ENCODE measurements around the gene CCP110.
"Not testable (repeated sequence)": the region's sequence is repeated elsewhere in the genome, so short reads cannot be mapped to it uniquely, and the experiment has no call there.

DNA sequence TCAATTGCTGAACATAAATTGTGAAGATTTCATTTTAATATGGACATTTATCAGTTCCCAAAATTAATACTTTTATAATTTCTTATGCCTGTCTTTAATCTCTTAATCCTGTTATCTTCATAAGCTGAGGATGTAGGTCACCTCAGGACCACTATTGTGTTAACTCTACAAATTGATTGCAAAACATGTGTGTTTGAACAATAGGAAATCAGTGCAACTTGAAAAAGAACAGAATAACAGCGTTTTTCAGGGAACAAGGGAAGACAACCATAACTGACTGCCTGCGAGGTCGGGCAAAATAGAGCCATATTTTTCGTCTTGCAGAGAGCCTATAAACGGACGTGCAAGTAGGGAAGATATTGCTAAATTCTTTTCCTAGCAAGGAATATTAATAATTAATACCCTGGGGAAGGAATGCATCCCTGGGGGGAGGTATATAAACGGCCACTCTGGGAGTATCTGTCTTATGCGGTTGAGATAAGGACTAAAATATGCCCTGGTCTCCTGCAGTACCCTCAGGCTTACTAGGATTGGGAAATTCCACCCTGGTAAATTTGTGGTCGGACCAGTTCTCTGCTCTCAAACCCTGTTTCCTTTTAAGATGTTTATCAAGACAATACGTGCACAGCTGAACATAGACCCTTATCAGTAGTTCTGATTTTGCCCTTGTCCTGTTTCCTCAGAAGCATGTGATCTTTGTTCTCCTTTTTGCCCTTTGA is 19.7 kb downstream of the CCP110 start:
- TF ChIP-seq, protein P1, sequence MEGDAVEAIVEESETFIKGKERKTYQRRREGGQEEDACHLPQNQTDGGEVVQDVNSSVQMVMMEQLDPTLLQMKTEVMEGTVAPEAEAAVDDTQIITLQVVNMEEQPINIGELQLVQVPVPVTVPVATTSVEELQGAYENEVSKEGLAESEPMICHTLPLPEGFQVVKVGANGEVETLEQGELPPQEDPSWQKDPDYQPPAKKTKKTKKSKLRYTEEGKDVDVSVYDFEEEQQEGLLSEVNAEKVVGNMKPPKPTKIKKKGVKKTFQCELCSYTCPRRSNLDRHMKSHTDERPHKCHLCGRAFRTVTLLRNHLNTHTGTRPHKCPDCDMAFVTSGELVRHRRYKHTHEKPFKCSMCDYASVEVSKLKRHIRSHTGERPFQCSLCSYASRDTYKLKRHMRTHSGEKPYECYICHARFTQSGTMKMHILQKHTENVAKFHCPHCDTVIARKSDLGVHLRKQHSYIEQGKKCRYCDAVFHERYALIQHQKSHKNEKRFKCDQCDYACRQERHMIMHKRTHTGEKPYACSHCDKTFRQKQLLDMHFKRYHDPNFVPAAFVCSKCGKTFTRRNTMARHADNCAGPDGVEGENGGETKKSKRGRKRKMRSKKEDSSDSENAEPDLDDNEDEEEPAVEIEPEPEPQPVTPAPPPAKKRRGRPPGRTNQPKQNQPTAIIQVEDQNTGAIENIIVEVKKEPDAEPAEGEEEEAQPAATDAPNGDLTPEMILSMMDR (IDR thresholded peaks at IDR 0.05) = not testable (repeated sequence)
- not testable (repeated sequence) for TF ChIP-seq EZH2 (IDR thresholded peaks at IDR 0.05)
